HG02973 (cell line): ENCODE measurements around the gene RIMBP3C.
"Not testable (repeated sequence)": the region's sequence is repeated elsewhere in the genome, so short reads cannot be mapped to it uniquely, and the experiment has no call there.

ENCODE experiments used
- ATAC-seq: cut with Tn5 transposase; IDR thresholded peaks from one replicate; pipeline ENCODE4 v1.9.1; 2021; ENCODE audit warnings: moderate library complexity; ENCODE audit not compliant: unreplicated experiment

RIMBP3C gene

GRCh38 chr22:21526705-21527500, 24.4 kb downstream of the RIMBP3C start:
- ATAC-seq, result not testable (repeated sequence)

GRCh38 chr22:21516970-21517764, 34.1 kb downstream of the RIMBP3C start:
- peak; percentile 80 for ATAC-seq

GRCh38 chr22:21516522-21516921, 34.7 kb downstream of the RIMBP3C start:
- ATAC-seq, result not testable (repeated sequence)

- not testable (repeated sequence) for ATAC-seq
Measured at GRCh38 chr22:21515234-21515633, 36.0 kb downstream of the RIMBP3C start.

GRCh38 chr22:21514117-21514516, 37.1 kb downstream of the RIMBP3C start:
- not testable (repeated sequence) for ATAC-seq

GRCh38 chr22:21512022-21512421, 39.2 kb downstream of the RIMBP3C start:
- not testable (repeated sequence) for ATAC-seq

- not testable (repeated sequence) for ATAC-seq
Measured at GRCh38 chr22:21510397-21510796, 40.9 kb downstream of the RIMBP3C start.

GRCh38 chr22:21499623-21500506, 51.4 kb downstream of the RIMBP3C start:
- not testable (repeated sequence) for ATAC-seq

GRCh38 chr22:21498489-21498888, 52.8 kb downstream of the RIMBP3C start:
- not testable (repeated sequence) for ATAC-seq

GRCh38 chr22:21497984-21498383, 53.3 kb downstream of the RIMBP3C start:
- not testable (repeated sequence) for ATAC-seq
